ENCODE results near the gene RBMS3. TPM values are rescaled to one million over a fixed set of nuclear protein-coding genes. Genes with fewer than 3 reads are reported as not detected.

RBMS3 gene
- total RNA-seq, 2 donors from 2014 or later, result 27.3 to 51.4 TPM

DNA sequence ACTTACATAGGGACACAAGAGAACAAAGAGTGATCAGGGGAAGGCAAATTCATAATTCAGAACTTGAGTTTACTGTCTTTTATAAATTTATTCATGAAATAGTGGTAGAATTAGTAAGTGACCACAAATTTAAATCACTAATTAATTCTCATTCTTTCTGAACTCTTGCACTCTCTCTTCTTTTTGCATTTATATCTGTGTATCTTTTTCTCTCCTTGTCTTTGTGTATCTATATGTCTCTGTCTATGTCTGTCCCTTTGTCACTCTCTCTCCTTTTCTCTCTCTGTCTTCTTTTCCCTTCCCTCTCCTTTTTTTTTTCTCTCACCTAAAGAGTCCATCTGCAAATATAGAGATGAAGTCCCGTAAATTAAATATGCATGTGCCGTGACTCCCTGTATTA is 31.5 kb downstream of the RBMS3 start:
- Histone ChIP-seq H3K27ac (no peak overlapping the region), H3K9me3 (no peaks in the 10 kb centered on the region), H3K4me1 (peaks cover 0 to 55% of the 10 kb centered on the region in 2 donors), H3K27me3 (no peaks in the 10 kb centered on the region), H3K36me3 (no peaks in the 10 kb centered on the region), H3K4me3 (no peak overlapping the region)
- TF ChIP-seq, protein P1, sequence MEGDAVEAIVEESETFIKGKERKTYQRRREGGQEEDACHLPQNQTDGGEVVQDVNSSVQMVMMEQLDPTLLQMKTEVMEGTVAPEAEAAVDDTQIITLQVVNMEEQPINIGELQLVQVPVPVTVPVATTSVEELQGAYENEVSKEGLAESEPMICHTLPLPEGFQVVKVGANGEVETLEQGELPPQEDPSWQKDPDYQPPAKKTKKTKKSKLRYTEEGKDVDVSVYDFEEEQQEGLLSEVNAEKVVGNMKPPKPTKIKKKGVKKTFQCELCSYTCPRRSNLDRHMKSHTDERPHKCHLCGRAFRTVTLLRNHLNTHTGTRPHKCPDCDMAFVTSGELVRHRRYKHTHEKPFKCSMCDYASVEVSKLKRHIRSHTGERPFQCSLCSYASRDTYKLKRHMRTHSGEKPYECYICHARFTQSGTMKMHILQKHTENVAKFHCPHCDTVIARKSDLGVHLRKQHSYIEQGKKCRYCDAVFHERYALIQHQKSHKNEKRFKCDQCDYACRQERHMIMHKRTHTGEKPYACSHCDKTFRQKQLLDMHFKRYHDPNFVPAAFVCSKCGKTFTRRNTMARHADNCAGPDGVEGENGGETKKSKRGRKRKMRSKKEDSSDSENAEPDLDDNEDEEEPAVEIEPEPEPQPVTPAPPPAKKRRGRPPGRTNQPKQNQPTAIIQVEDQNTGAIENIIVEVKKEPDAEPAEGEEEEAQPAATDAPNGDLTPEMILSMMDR (IDR thresholded peaks at IDR 0.05), result no peak
- DNase-seq (ENCODE audit: low spot score), result no peak

DNA sequence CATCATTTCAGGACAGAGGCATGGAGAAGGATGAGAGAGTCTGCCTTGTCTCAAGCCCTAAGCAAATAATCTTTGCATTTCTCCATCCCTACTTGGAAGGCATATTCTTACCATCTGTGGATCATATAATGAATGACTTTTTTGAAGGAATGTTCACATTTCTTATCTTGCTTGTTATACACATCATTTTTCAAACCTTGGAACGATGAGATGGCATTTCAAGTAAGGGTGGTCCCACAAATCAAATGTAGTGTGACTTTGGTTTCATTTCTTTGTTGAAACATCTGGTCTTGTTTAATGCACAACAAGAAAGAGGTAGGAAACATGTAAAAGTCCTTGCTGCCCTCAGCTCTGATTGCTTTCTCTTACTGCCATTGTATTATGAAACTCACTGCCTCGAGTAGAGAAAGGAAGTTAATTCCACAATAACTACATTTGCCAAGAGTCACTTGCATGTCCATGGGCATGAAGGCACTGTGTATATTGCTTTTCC is 32.1 kb downstream of the RBMS3 start:
- peaks cover 0 to 61% of the 10 kb centered on the region in 2 donors for H3K4me1 ChIP-seq
- H3K9me3 ChIP-seq, result no peaks in the 10 kb centered on the region
- no peak for DNase-seq (ENCODE audit: low spot score)
- H3K27me3 ChIP-seq, result no peaks in the 10 kb centered on the region
- H3K4me3 ChIP-seq, result no peak overlapping the region
- H3K27ac ChIP-seq, result no peak overlapping the region
- H3K36me3 ChIP-seq, result no peaks in the 10 kb centered on the region
- TF ChIP-seq, protein P1 (IDR thresholded peaks at IDR 0.05), result no peak

- H3K4me1 ChIP-seq, result peaks cover 0 to 66% of the 10 kb centered on the region in 2 donors
- no peaks in the 10 kb centered on the region for H3K27me3 ChIP-seq
- H3K4me3 ChIP-seq, result no peak overlapping the region
- no peaks in the 10 kb centered on the region for H3K36me3 ChIP-seq
- no peak for DNase-seq (ENCODE audit: low spot score)
- H3K9me3 ChIP-seq, result no peaks in the 10 kb centered on the region
- peak overlapping the region in 1 of 2 donors; percentile 36 for H3K27ac ChIP-seq
- TF ChIP-seq, protein P1 (IDR thresholded peaks at IDR 0.05), result no peak
Observed at GRCh38 chr3:29313981-29314726, 33.3 kb downstream of the RBMS3 start.

DNA sequence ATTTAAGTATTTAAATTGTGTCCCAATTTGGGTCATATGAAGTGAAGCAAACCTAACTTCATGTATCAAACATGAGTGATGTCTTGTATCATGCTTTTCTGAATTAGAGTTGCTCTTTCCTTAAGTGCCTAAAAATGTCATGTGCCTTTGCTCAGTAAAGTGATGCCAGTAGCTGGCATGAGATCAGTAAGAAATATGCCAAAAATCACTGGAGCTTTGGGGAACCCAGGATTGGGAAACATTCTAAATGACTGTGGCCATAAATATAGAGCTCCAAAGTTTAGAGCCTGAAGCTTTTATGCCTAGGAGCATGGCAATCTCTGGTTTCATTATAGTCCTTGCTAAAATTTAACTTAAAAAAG is 33.8 kb downstream of the RBMS3 start:
- H3K4me1 ChIP-seq, result peaks cover 0 to 68% of the 10 kb centered on the region in 2 donors
- no peaks in the 10 kb centered on the region for H3K27me3 ChIP-seq
- H3K36me3 ChIP-seq, result no peaks in the 10 kb centered on the region
- no peaks in the 10 kb centered on the region for H3K9me3 ChIP-seq
- H3K27ac ChIP-seq, result peak overlapping the region in 1 of 2 donors; percentile 36
- TF ChIP-seq, protein P1 (IDR thresholded peaks at IDR 0.05), result no peak
- H3K4me3 ChIP-seq, result no peak overlapping the region
- DNase-seq (ENCODE audit: low spot score), result no peak

GRCh38 chr3:29317659-29318173 is 36.8 kb downstream of the RBMS3 start:
- H3K27ac ChIP-seq, result peak overlapping the region in 1 of 2 donors; percentile 7
- no peak overlapping the region for H3K4me3 ChIP-seq
- H3K4me1 ChIP-seq, result peaks cover 0 to 60% of the 10 kb centered on the region in 2 donors
- H3K36me3 ChIP-seq, result no peaks in the 10 kb centered on the region
- H3K27me3 ChIP-seq, result no peaks in the 10 kb centered on the region
- no peaks in the 10 kb centered on the region for H3K9me3 ChIP-seq
- no peak for DNase-seq (ENCODE audit: low spot score)
- TF ChIP-seq, protein P1 (IDR thresholded peaks at IDR 0.05), result no peak
